Measurements from ENCODE around the gene TGFB1I1.

DNA sequence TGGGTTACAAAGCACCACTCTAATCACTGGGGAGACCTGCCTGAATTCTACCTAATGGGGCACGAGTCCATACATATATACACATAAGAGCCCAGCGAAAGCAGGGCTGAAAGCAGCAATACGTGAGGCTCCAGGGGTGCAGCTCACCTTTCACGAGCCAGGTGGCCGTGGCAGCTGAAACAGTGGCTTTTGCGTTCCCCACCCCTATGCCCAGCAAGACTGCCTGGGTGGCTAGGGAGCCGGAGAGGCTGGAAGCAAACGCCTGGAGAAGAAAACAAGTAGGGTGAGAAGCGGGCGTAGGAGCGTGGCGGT lies 35.6 kb downstream of the TGFB1I1 start:
- TF ChIP-seq, protein P1, sequence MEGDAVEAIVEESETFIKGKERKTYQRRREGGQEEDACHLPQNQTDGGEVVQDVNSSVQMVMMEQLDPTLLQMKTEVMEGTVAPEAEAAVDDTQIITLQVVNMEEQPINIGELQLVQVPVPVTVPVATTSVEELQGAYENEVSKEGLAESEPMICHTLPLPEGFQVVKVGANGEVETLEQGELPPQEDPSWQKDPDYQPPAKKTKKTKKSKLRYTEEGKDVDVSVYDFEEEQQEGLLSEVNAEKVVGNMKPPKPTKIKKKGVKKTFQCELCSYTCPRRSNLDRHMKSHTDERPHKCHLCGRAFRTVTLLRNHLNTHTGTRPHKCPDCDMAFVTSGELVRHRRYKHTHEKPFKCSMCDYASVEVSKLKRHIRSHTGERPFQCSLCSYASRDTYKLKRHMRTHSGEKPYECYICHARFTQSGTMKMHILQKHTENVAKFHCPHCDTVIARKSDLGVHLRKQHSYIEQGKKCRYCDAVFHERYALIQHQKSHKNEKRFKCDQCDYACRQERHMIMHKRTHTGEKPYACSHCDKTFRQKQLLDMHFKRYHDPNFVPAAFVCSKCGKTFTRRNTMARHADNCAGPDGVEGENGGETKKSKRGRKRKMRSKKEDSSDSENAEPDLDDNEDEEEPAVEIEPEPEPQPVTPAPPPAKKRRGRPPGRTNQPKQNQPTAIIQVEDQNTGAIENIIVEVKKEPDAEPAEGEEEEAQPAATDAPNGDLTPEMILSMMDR (IDR thresholded peaks at IDR 0.05) = no peak
- TF ChIP-seq EZH2 (IDR thresholded peaks at IDR 0.05; ENCODE audit: borderline replicate concordance, insufficient read depth, low read depth, low read length, poor library complexity, severe bottlenecking) = no peak
